Stimulated activated CD4-positive, alpha-beta T cell treated with anti-CD3 and anti-CD28 coated beads, TNF-alpha, amount 100 ng/mL, for 48 hours (primary cell): ENCODE measurements around the gene DNMT3A.

ENCODE experiments used
- DNase-seq, 3 donors: peaks; one replicate each; pipeline ENCODE4 v3.0.0-alpha.2; 2020; ENCODE audit warnings: low read depth in 3 of 3

DNMT3A gene

GRCh38 chr2:25258847-25259736, 82.6 kb downstream of the DNMT3A start:
- no peak for DNase-seq

GRCh38 chr2:25257931-25258846, 83.5 kb downstream of the DNMT3A start:
- DNase-seq, result no peak

- DNase-seq, result no peak
Observed at GRCh38 chr2:25257032-25257552, 84.6 kb downstream of the DNMT3A start.

GRCh38 chr2:25256488-25256875, 85.2 kb downstream of the DNMT3A start:
- no peak for DNase-seq

- DNase-seq, result no peak
Observed at GRCh38 chr2:25255745-25256487, 85.8 kb downstream of the DNMT3A start.

- DNase-seq, result no peak
Observed at GRCh38 chr2:25254961-25255360, 86.8 kb downstream of the DNMT3A start.

- no peak for DNase-seq
Observed at GRCh38 chr2:25253153-25253626, 88.5 kb downstream of the DNMT3A start.

- peak in 2 of 3 donors; percentile 20 to 54 for DNase-seq
Observed at GRCh38 chr2:25252291-25253152, 89.2 kb downstream of the DNMT3A start.

GRCh38 chr2:25251422-25252273, 90.1 kb downstream of the DNMT3A start:
- DNase-seq, result no peak

- DNase-seq, result no peak
Observed at GRCh38 chr2:25251071-25251421, 90.7 kb downstream of the DNMT3A start.

- no peak for DNase-seq
Observed at GRCh38 chr2:25250331-25251070, 91.2 kb downstream of the DNMT3A start.

- no peak for DNase-seq
Observed at GRCh38 chr2:25249785-25250184, 91.9 kb downstream of the DNMT3A start.

- no peak for DNase-seq
Observed at GRCh38 chr2:25247792-25248512, 93.8 kb downstream of the DNMT3A start.

- DNase-seq, result no peak
Observed at GRCh38 chr2:25246558-25247290, 95.0 kb downstream of the DNMT3A start.

- no peak for DNase-seq
Observed at GRCh38 chr2:25246001-25246400, 95.7 kb downstream of the DNMT3A start.

- DNase-seq, result no peak
Observed at GRCh38 chr2:25245141-25245540, 96.6 kb downstream of the DNMT3A start.

GRCh38 chr2:25243995-25244394, 97.7 kb downstream of the DNMT3A start:
- DNase-seq, result no peak

GRCh38 chr2:25241452-25241851, 100.3 kb downstream of the DNMT3A start:
- DNase-seq, result no peak
